ENCODE data around the gene HBG2.

HBG2 gene

GRCh38 chr11:5274395-5274794 lies 19.8 kb upstream of the HBG2 start:
- Histone ChIP-seq H3K27ac (ENCODE audit: low read length) (no peak overlapping the region), H3K9me2 (replicated peaks; ENCODE audit: insufficient read depth, low read length) (no peaks in the 10 kb centered on the region), H2AFZ (ENCODE audit: low read length) (no peak overlapping the region), H3K4me1 (ENCODE audit: low read length) (no peaks in the 10 kb centered on the region), H3K9ac (ENCODE audit: low read length) (no peak overlapping the region), H3K27me3 (replicated peaks; ENCODE audit: insufficient read depth, low read length) (no peaks in the 10 kb centered on the region), H3F3A (ENCODE audit: insufficient read depth, low read length) (no peaks in the 10 kb centered on the region), H4K20me1 (ENCODE audit: insufficient read depth, low read length) (no peaks in the 10 kb centered on the region), H3K9me3 (replicated peaks; ENCODE audit: insufficient read depth, low read length) (no peaks in the 10 kb centered on the region), H3K79me2 (ENCODE audit: low read length) (no peaks in the 10 kb centered on the region), H3K4me2 (ENCODE audit: low read depth, low read length) (no peak overlapping the region), H3K4me3 (ENCODE audit: low read length) (no peak overlapping the region), H3K36me3 (replicated peaks; ENCODE audit: insufficient read depth, low read length) (no peaks in the 10 kb centered on the region)
- TF ChIP-seq CTCF (IDR thresholded peaks at IDR 0.05; ENCODE audit: low read length) (no peak), EZH2 (optimal IDR thresholded peaks at IDR 0.05; ENCODE audit: low read depth, low read length) (no peak), EZH2phosphoT487 (IDR thresholded peaks at IDR 0.05; ENCODE audit: low read length) (no peak)
- no peak for DNase-seq

DNA sequence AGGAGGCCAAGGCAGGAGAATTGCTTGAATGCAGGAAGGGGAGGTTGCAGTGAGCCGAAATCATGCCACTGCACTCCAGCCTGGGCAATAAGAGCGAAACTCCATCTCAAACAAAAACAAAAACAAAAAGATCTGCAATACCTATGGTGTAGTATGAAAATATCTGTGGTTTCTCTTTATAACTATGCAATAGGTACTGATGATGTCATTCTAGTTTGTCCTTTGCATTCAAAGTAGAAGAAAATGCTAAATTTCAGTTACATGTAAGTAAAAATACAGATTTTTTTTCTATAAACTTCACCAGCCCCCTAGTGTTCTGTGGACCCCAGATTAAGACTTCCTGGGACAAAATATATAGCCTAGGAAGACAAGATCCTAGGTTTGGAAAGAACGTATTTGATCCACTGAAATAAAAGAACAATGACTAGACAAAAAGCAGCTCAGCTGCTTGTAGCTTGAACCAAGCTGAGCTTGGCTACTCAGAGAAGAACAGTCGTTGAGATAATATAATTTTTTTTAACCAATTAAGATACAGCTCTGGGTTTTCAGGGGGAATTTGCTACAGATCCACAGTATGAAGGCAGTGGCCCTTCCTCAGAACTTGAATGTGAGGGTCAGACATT lies 17.9 kb upstream of the HBG2 start:
- Histone ChIP-seq H3K9me2 (replicated peaks; ENCODE audit: insufficient read depth, low read length) (no peaks in the 10 kb centered on the region), H4K20me1 (ENCODE audit: insufficient read depth, low read length) (no peaks in the 10 kb centered on the region), H3K27me3 (replicated peaks; ENCODE audit: insufficient read depth, low read length) (no peaks in the 10 kb centered on the region), H3F3A (ENCODE audit: insufficient read depth, low read length) (no peaks in the 10 kb centered on the region), H3K9ac (ENCODE audit: low read length) (no peak overlapping the region), H3K4me2 (ENCODE audit: low read depth, low read length) (no peak overlapping the region), H3K36me3 (replicated peaks; ENCODE audit: insufficient read depth, low read length) (no peaks in the 10 kb centered on the region), H2AFZ (ENCODE audit: low read length) (no peak overlapping the region), H3K4me3 (ENCODE audit: low read length) (no peak overlapping the region), H3K27ac (ENCODE audit: low read length) (no peak overlapping the region), H3K79me2 (ENCODE audit: low read length) (no peaks in the 10 kb centered on the region), H3K9me3 (replicated peaks; ENCODE audit: insufficient read depth, low read length) (no peaks in the 10 kb centered on the region), H3K4me1 (ENCODE audit: low read length) (no peaks in the 10 kb centered on the region)
- no peak for DNase-seq
- TF ChIP-seq EZH2 (optimal IDR thresholded peaks at IDR 0.05; ENCODE audit: low read depth, low read length): no peak
- TF ChIP-seq CTCF (IDR thresholded peaks at IDR 0.05; ENCODE audit: low read length): no peak
- no peak for TF ChIP-seq EZH2phosphoT487 (IDR thresholded peaks at IDR 0.05; ENCODE audit: low read length)

- no peaks in the 10 kb centered on the region for H3K9me2 ChIP-seq (replicated peaks; ENCODE audit: insufficient read depth, low read length)
- H3K36me3 ChIP-seq (replicated peaks; ENCODE audit: insufficient read depth, low read length): no peaks in the 10 kb centered on the region
- H3K4me2 ChIP-seq (ENCODE audit: low read depth, low read length): no peak within 1 kb of the TSS
Observed at GRCh38 chr11:5269715-5270147, 15.2 kb upstream of the HBG2 start, which contains the start of gene HBE1. Gene HBE1 (minus strand): TSS chr11:5269945. CDS start chr11:5269890, 55 bp downstream.

More at GRCh38 chr11:5269715-5270147, 15.2 kb upstream of the HBG2 start, which contains the start of gene HBE1:
- no peaks in the 10 kb centered on the region for H4K20me1 ChIP-seq (ENCODE audit: insufficient read depth, low read length)
- H3K27me3 ChIP-seq (replicated peaks; ENCODE audit: insufficient read depth, low read length): no peaks in the 10 kb centered on the region
- H2AFZ ChIP-seq (ENCODE audit: low read length): no peak within 1 kb of the TSS
- no peaks in the 10 kb centered on the region for H3K79me2 ChIP-seq (ENCODE audit: low read length)
- H3K27ac ChIP-seq (ENCODE audit: low read length): no peak within 1 kb of the TSS
- H3K9me3 ChIP-seq (replicated peaks; ENCODE audit: insufficient read depth, low read length): no peaks in the 10 kb centered on the region
- H3K4me3 ChIP-seq (ENCODE audit: low read length): no peak within 1 kb of the TSS
- H3K9ac ChIP-seq (ENCODE audit: low read length): no peak within 1 kb of the TSS
- TF ChIP-seq CTCF (IDR thresholded peaks at IDR 0.05; ENCODE audit: low read length) (no peak), EZH2 (optimal IDR thresholded peaks at IDR 0.05; ENCODE audit: low read depth, low read length) (no peak), EZH2phosphoT487 (IDR thresholded peaks at IDR 0.05; ENCODE audit: low read length) (no peak)
- DNase-seq: no peak
- no peaks in the 10 kb centered on the region for H3F3A ChIP-seq (ENCODE audit: insufficient read depth, low read length)
- no peaks in the 10 kb centered on the region for H3K4me1 ChIP-seq (ENCODE audit: low read length)
